Esophagus squamous epithelium (tissue), 4 donors: ENCODE results near the gene TAL1.

Experiments used
- POLR2A ChIP-seq, 4 donors: fragments of 450-650 bp; IDR thresholded peaks; one replicate each; pipeline ENCODE4 v1.6.1; 2017; ENCODE audit warnings: antibody characterized with exemption in 4 of 4, mild to moderate bottlenecking in 4 of 4, moderate library complexity in 3 of 4
- TF ChIP-seq, protein P1 (sequence below), 6 experiments: fragments of 450-650 bp in 4 of 6; fragments of 200-600 bp in 2 of 6; sonication (generic) in 2 of 6; IDR thresholded peaks; one replicate each; pipeline ENCODE4 v1.5.1; 2016 to 2019; ENCODE audit warnings: antibody characterized with exemption in 6 of 6, mild to moderate bottlenecking in 4 of 6, moderate library complexity in 4 of 6

DNA sequence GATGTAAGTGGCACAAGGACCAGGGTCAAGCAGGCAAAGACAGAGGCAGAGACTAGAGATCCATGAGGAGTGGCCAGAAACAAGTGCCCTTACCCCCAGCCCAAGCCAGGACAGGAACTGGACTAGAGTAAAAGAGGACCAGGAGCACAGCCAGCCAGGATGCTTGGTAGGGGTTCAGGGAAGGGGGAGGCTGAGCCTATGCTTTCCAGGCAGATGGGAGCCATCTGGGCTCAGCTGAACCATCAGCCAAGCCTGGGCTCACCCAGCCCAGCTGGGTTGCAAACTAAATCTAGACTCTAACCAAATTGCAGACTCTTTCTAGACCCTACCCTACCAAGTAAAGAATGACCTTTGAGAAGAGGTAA, 57.4 kb downstream of the TAL1 start:
- TF ChIP-seq, protein P1, sequence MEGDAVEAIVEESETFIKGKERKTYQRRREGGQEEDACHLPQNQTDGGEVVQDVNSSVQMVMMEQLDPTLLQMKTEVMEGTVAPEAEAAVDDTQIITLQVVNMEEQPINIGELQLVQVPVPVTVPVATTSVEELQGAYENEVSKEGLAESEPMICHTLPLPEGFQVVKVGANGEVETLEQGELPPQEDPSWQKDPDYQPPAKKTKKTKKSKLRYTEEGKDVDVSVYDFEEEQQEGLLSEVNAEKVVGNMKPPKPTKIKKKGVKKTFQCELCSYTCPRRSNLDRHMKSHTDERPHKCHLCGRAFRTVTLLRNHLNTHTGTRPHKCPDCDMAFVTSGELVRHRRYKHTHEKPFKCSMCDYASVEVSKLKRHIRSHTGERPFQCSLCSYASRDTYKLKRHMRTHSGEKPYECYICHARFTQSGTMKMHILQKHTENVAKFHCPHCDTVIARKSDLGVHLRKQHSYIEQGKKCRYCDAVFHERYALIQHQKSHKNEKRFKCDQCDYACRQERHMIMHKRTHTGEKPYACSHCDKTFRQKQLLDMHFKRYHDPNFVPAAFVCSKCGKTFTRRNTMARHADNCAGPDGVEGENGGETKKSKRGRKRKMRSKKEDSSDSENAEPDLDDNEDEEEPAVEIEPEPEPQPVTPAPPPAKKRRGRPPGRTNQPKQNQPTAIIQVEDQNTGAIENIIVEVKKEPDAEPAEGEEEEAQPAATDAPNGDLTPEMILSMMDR (IDR thresholded peaks at IDR 0.05) = no peak
- TF ChIP-seq POLR2A (IDR thresholded peaks at IDR 0.05) = no peak
